T-helper 9 cell (primary cell): ENCODE data around the gene PLA2G4D.
"Not testable (repeated sequence)": the region's sequence is repeated elsewhere in the genome, so short reads cannot be mapped to it uniquely, and the experiment has no call there.

Source experiments
- DNase-seq: peaks from one replicate; pipeline ENCODE4 v3.0.0-alpha.2; 2020

PLA2G4D gene

DNA sequence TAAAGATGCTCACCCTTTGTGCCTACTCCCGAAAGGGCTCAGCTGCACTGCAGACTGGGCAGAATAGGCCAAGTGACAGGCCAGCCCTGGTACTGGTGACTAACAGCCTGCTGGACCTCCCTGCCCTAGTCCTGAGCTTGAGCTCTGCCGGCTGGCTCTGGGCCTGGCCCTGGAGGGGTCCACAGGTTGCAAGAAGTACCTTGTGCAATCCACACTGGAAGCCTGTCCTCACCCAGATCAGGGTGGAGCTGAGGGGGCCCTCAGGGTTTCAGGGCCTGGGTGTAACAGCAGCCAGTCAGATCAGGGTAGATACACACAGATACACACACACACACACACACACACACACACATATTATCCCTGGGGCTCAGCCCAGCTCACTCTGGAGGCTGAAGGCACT is 27.3 kb upstream of the PLA2G4D start:
- DNase-seq: no peak

DNA sequence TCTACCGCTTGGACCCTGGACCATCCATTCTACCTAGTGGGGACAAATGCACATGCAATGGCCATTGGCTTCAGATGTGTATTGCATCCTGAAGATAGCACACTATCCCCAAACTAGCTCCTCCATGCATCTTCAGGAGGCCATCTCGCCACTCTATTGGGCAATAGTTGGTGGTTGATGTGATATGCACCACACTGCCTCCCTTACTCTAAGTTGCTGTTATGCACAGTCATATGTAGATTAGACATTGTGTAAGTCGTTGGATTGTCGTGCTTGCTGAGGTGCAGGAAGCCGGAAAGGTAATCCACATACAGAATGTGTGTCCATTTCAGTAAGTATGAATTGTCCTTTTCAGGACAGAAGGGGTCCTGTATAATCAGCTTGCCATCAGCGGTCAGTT is 26.7 kb upstream of the PLA2G4D start:
- no peak for DNase-seq

GRCh38 chr15:42120285-42120684 is 25.9 kb upstream of the PLA2G4D start:
- DNase-seq: no peak

GRCh38 chr15:42119446-42119760 is 25.0 kb upstream of the PLA2G4D start:
- DNase-seq: no peak

DNA sequence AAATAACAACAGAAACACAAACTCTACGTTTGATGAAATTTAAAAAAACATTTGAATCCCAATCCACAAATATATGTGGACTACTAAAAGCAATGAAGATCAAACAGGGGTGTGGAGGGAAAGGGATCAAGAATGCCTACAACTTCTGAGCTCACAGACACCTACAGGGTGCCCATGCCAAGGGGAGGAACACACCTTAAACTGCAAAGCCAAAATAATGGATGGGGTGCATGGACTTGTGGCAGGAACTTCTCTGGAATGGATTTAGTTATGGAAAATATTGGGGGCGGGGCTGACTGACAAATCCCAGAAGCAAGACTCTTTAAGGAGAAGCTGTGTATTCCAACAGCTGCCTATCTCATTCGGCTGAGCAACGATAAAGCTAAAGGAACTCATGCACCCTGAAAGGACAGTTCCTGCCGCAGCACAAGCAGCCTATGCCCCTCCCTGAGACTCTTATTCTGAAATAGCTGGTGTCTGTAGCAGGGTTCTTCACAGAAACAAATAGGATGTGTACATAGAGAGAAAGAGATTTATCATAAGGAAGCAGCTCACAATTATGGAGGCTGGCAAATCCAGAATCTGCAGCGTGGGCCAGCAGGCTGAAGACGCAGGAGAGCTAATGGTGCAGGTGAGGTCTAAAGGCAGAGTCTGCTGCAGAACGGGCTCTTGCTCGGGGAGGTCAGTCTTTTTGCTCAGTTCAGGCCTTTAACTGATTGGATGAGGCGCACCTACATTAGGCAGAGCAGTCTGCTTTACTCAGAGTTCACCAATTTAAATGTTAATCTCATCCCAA is 24.5 kb upstream of the PLA2G4D start:
- no peak for DNase-seq

DNA sequence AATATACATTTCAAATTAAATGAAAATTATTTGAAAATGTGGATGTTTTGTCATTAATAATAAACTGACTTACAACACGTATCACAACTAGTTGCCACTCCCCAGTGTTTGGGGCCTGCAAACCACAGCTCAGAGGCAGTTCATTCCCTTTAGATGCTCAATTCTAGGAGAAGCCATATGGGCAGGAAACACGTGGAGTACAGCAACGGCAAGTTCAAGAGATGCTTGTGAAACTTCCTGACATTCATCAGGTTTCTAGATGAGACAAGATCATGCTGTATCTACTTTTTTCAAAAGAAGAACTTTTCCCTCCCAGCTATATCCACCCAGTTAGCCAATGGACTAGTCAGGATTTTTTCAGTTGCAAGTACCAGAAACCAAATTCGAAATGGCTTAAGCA is 17.6 kb upstream of the PLA2G4D start:
- no peak for DNase-seq

- no peak for DNase-seq
These were observed 16.0 kb upstream of the PLA2G4D start for GRCh38 chr15:42110367-42110766.

GRCh38 chr15:42108806-42109205 is 14.4 kb upstream of the PLA2G4D start:
- DNase-seq: no peak

GRCh38 chr15:42108189-42108588 is 13.8 kb upstream of the PLA2G4D start:
- no peak for DNase-seq

GRCh38 chr15:42107473-42107872 is 13.1 kb upstream of the PLA2G4D start:
- no peak for DNase-seq

DNA sequence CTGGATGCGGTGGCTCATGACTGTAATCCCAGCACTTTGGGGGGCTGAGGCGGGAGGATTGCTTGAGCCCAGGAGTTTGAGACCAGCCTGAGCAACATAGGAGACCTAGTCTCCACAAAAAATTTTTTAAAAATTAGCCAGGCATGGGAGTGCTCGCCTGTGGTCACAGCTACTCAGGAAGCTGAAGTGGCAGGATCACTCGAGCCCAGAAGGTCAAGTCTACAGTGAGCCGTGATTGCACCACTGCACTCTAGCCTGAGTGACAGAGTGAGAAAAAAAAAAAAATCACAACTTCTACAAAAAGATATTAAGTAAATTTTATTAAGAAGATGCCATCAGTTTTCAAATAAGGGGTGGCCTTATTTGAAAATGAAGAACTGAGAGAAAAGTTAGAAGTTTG is 11.9 kb upstream of the PLA2G4D start:
- no peak for DNase-seq

DNA sequence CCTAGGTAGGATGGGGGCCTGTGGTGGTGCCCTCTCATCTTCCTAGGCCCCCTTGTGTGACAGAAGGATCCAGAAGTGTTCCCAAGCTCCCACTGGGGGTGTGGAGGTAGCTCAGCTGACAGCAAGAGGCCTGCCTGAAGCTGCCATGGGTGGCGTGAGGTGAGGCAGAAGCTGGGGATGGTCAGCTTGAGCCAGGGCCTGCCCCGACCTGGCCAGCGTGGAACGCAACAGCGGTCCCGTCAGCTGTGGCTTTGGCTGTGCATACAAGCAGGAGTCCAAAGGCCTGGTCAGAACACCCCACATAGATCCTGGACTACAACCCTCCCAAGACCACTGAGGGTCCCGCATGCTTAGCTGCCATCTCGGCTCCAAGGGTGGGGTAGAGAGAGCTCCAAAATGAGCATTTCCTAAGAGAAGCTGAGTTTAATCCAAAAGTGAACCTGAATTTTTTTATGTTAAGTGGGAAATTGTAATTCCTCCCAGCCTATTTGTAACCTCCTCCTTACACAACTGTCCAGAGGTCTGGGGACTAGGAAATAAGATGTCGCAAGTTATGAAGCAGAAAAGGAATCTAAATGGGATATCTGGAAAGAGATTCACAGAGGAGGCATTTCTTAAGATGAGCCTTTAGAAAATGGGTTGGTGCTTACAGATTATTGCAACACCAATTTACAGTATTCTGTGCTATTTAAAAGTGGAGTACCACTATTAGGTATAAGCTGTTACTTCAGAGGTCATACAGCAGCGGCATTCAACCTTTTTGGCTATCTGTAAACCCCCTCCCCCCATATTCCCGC is 9.9 kb upstream of the PLA2G4D start:
- DNase-seq: no peak

DNA sequence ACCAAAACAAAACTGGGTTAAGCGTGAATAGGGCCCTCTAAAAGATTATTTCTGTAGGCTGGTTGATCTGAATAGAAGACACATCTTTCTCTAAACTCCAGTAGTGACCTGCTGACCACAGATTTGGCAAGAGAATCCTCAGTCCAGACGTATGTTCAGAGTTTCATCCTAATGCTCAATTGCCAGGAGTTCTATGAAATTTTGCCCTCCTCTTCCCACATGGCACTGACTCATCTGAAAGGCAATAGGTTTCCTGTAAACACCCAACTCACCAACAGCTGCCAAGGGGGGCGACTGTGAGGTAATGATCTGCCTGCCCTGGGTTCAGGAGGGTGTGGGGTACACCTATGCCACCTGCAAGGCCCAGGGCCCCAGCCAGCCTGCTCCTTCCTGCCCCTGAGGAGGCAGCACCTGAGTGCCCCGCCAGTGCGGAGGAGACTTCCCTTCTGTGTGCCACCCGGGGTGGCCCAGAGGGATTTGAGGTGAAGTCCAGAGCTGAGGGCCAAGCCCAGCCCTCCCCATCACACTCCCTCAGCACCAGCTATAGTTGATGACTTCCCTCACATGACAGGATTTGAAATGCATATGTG is 8.4 kb upstream of the PLA2G4D start:
- DNase-seq: no peak

DNA sequence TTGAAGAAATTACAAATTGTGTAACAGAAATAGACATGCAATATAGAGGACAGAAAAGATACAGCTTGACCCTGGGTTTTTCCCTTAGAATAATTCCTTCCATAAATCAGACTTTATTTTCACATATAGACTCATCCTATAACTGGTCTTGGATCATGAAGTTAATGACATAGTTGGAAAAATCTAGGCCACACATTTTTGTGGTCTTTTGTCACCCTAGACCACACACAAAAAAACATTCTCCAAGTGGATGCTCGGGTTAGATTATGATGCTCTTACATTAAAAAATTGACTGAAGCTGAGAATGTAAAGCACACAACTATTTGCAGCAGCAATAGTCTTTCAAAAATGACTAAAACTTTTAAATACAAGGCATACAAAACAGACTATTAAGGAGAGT is 7.5 kb upstream of the PLA2G4D start:
- DNase-seq: no peak

GRCh38 chr15:42100021-42100800 is 5.8 kb upstream of the PLA2G4D start:
- no peak for DNase-seq

- DNase-seq: no peak
These were observed 2.7 kb upstream of the PLA2G4D start for GRCh38 chr15:42097018-42097417.

DNA sequence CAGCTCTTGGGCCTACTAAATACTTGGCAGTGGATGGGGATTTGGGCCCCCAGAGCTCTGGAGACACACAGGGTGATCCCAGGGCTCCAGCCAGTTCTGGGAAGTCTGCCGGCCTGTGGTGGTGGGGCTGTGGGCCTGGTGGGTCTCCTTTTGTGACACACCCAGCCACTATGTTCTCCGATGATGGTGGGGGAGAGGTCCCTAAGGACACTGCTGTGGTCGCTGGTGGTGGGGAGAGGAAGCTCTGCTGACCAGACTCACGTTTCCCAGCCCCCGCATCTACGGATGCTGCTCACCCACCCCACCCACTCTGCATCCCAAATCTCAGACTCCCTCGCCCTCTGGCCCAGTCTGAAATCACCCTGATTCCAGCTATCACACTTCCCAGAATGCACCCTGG is 396 bp downstream of the PLA2G4D start:
- DNase-seq: no peak

- no peak for DNase-seq
These were observed 1.7 kb downstream of the PLA2G4D start for GRCh38 chr15:42092398-42093318.

DNA sequence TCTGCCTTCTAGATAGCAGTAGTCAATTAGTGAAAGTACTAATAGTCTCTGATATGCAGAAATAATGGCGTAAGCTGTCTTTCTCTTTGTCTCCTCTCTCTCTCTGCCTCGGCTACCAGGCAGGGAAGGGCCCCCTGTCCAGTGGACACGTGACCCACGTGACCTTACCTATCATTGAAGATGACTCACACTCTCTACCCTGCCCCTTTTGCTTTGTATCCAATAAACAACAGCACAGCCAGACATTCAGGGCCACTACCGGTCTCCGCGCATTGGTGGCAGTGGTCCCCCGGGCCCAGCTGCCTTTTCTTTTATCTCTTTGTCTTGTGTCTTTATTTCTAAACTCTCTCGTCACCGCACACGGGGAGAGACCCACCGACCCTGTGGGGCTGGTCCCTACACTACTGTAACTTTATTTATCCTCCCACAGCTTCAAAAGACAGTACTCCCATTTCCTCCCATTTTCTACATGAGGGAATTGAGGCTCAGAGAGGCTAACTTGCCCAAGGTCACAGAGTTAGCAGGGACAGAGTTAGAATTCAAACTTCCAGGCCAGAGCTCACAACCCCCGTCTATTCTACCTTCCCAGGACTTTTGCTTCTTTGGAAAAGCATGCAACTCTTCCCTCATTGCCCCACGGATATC is 2.5 kb downstream of the PLA2G4D start:
- DNase-seq: not testable (repeated sequence)

DNA sequence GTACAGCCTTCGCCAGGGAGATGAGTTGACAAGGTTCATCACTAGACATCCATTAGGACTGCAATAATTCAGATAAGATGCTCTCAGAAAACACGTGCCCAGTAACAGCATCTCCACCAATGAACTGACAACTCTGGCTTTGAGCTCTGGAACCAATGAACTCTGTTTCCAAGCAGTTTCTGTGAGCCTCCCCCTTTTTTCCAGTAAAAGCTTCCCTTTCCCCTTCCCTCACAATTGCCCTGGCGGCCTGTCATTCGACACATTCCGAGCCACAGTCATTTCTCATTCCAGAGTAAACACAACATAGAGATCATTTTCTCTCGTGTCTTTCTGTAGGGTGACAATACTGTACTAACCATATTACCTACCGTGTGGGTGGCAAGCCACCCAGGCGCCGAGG is 3.6 kb downstream of the PLA2G4D start:
- no peak for DNase-seq

DNA sequence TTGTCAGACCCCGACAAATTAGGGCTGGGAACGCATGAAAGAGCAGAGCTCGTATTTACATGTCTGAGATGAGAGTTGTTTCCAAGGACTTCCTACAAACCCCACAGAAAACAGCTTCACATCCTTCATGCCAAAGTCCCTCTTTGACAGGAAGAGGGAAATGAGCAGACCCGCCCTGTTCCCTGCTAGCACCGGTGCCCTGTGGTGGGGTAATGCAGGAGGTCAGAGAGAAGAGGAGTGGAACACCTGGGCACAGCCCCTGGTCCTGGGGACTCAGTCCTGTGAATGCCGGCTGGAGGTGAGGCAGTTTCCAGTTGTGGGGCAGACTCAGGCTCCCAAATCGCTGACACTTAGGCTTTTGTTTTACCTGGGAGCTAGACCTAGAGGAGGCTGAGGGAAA is 4.0 kb downstream of the PLA2G4D start:
- DNase-seq: no peak

DNA sequence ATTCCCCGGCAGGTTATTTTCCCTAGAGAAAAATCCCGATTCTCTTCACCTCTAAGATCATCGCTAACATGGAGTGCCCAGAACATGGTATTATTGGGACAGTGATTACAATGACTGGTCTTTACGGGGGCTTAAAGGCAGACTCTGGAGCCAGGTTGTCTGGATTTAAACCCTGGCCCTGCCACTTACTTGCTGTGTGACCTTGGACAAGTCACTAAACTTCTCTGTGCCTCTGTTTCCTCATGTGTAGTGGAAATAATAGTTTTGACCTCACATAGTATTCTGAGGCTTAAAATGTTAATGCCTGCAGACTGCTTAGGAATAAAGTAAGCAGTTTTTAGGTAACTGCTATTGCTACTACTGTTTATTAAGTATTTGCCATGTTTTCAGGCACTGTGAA is 4.4 kb downstream of the PLA2G4D start:
- DNase-seq: no peak
